GM18873 (cell line): ENCODE measurements around the gene MRPL33.

Experiments used
- ATAC-seq: cut with Tn5 transposase; IDR thresholded peaks from one replicate; pipeline ENCODE4 v1.9.1; 2021; ENCODE audit warnings: mild to moderate bottlenecking, moderate library complexity, moderate number of reproducible peaks; ENCODE audit not compliant: unreplicated experiment, low FRiP score

MRPL33 gene

GRCh38 chr2:27772804-27773203 lies 1.3 kb downstream of the MRPL33 start:
- no peak for ATAC-seq

GRCh38 chr2:27773959-27774358 lies 2.4 kb downstream of the MRPL33 start:
- ATAC-seq: no peak

GRCh38 chr2:27776097-27776496 lies 4.6 kb downstream of the MRPL33 start:
- no peak for ATAC-seq

- no peak for ATAC-seq
Measured at GRCh38 chr2:27776696-27777095, 5.2 kb downstream of the MRPL33 start.

GRCh38 chr2:27779417-27780055 lies 8.0 kb downstream of the MRPL33 start:
- no peak for ATAC-seq

GRCh38 chr2:27781496-27781895 lies 10.0 kb downstream of the MRPL33 start:
- ATAC-seq: no peak

- ATAC-seq: no peak
Measured at GRCh38 chr2:27782701-27783100, 11.2 kb downstream of the MRPL33 start.

GRCh38 chr2:27790796-27791195 lies 19.3 kb downstream of the MRPL33 start:
- no peak for ATAC-seq

- no peak for ATAC-seq
Measured at GRCh38 chr2:27792759-27793158, 21.2 kb downstream of the MRPL33 start.

GRCh38 chr2:27795093-27795834 lies 23.7 kb downstream of the MRPL33 start:
- no peak for ATAC-seq

GRCh38 chr2:27795868-27796277 lies 24.4 kb downstream of the MRPL33 start:
- no peak for ATAC-seq

- no peak for ATAC-seq
Measured at GRCh38 chr2:27796791-27797765, 25.6 kb downstream of the MRPL33 start.

- ATAC-seq: no peak
Measured at GRCh38 chr2:27797841-27798240, 26.3 kb downstream of the MRPL33 start.

- no peak for ATAC-seq
Measured at GRCh38 chr2:27798486-27798885, 27.0 kb downstream of the MRPL33 start.

- ATAC-seq: no peak
Measured at GRCh38 chr2:27798948-27799645, 27.6 kb downstream of the MRPL33 start.

- ATAC-seq: no peak
Measured at GRCh38 chr2:27799646-27800010, 28.1 kb downstream of the MRPL33 start.

GRCh38 chr2:27800856-27801255 lies 29.3 kb downstream of the MRPL33 start:
- no peak for ATAC-seq

GRCh38 chr2:27802547-27802946 lies 31.0 kb downstream of the MRPL33 start:
- ATAC-seq: no peak

- no peak for ATAC-seq
Measured at GRCh38 chr2:27803046-27803445, 31.5 kb downstream of the MRPL33 start.

GRCh38 chr2:27804146-27804545 lies 32.6 kb downstream of the MRPL33 start:
- ATAC-seq: no peak
